ENCODE measurements around the gene UNC5B.

The UNC5B gene

GRCh38 chr10:71284544-71285179, 72.3 kb downstream of the UNC5B start:
- Histone ChIP-seq H3K4me1 (no peaks in the 10 kb centered on the region), H3K4me3 (ENCODE audit: low read depth, low read length) (no peak overlapping the region), H3K27me3 (ENCODE audit: control insufficient read depth, insufficient read depth, low read length) (no peaks in the 10 kb centered on the region), H3K9ac (no peak overlapping the region), H3K27ac (no peak overlapping the region), H2AFZ (no peak overlapping the region), H3K9me3 (ENCODE audit: control insufficient read depth, low read length) (no peaks in the 10 kb centered on the region), H3K4me2 (ENCODE audit: low read length) (no peak overlapping the region), H3K79me2 (no peaks in the 10 kb centered on the region), H3K36me3 (ENCODE audit: control insufficient read depth, insufficient read depth, low read length) (no peaks in the 10 kb centered on the region)
- no peak for TF ChIP-seq CTCF (IDR thresholded peaks at IDR 0.05)

GRCh38 chr10:71285180-71285545, 72.8 kb downstream of the UNC5B start:
- Histone ChIP-seq H2AFZ (no peak overlapping the region), H3K27ac (no peak overlapping the region), H3K9ac (no peak overlapping the region), H3K4me2 (ENCODE audit: low read length) (no peak overlapping the region), H3K4me1 (no peaks in the 10 kb centered on the region), H3K79me2 (no peaks in the 10 kb centered on the region), H3K27me3 (ENCODE audit: control insufficient read depth, insufficient read depth, low read length) (no peaks in the 10 kb centered on the region), H3K36me3 (ENCODE audit: control insufficient read depth, insufficient read depth, low read length) (no peaks in the 10 kb centered on the region), H3K4me3 (ENCODE audit: low read depth, low read length) (no peak overlapping the region), H3K9me3 (ENCODE audit: control insufficient read depth, low read length) (no peaks in the 10 kb centered on the region)
- TF ChIP-seq CTCF (IDR thresholded peaks at IDR 0.05) = peak; percentile 83

GRCh38 chr10:71285986-71286385, 73.6 kb downstream of the UNC5B start:
- no peaks in the 10 kb centered on the region for H3K27me3 ChIP-seq (ENCODE audit: control insufficient read depth, insufficient read depth, low read length)
- H3K9me3 ChIP-seq (ENCODE audit: control insufficient read depth, low read length) = no peaks in the 10 kb centered on the region
- no peak overlapping the region for H3K9ac ChIP-seq
- H3K79me2 ChIP-seq = no peaks in the 10 kb centered on the region
- H3K4me3 ChIP-seq (ENCODE audit: low read depth, low read length) = no peak overlapping the region
- H3K36me3 ChIP-seq (ENCODE audit: control insufficient read depth, insufficient read depth, low read length) = no peaks in the 10 kb centered on the region
- no peak overlapping the region for H2AFZ ChIP-seq
- no peak for TF ChIP-seq CTCF (IDR thresholded peaks at IDR 0.05)
- H3K4me1 ChIP-seq = no peaks in the 10 kb centered on the region
- H3K27ac ChIP-seq = no peak overlapping the region
- H3K4me2 ChIP-seq (ENCODE audit: low read length) = no peak overlapping the region

- no peak overlapping the region for H2AFZ ChIP-seq
- H3K27me3 ChIP-seq (ENCODE audit: control insufficient read depth, insufficient read depth, low read length) = no peaks in the 10 kb centered on the region
- no peak for TF ChIP-seq CTCF (IDR thresholded peaks at IDR 0.05)
- no peaks in the 10 kb centered on the region for H3K9me3 ChIP-seq (ENCODE audit: control insufficient read depth, low read length)
- H3K4me1 ChIP-seq = no peaks in the 10 kb centered on the region
- no peak overlapping the region for H3K4me3 ChIP-seq (ENCODE audit: low read depth, low read length)
- no peaks in the 10 kb centered on the region for H3K36me3 ChIP-seq (ENCODE audit: control insufficient read depth, insufficient read depth, low read length)
- H3K4me2 ChIP-seq (ENCODE audit: low read length) = no peak overlapping the region
- no peak overlapping the region for H3K9ac ChIP-seq
- H3K79me2 ChIP-seq = no peaks in the 10 kb centered on the region
- H3K27ac ChIP-seq = no peak overlapping the region
Measured at GRCh38 chr10:71286521-71287294, 74.3 kb downstream of the UNC5B start.

- Histone ChIP-seq H3K4me2 (ENCODE audit: low read length) (no peak overlapping the region), H3K27me3 (ENCODE audit: control insufficient read depth, insufficient read depth, low read length) (no peaks in the 10 kb centered on the region), H3K4me3 (ENCODE audit: low read depth, low read length) (no peak overlapping the region), H3K79me2 (no peaks in the 10 kb centered on the region), H3K9me3 (ENCODE audit: control insufficient read depth, low read length) (no peaks in the 10 kb centered on the region), H3K27ac (no peak overlapping the region), H3K9ac (no peak overlapping the region), H3K36me3 (ENCODE audit: control insufficient read depth, insufficient read depth, low read length) (no peaks in the 10 kb centered on the region), H3K4me1 (no peaks in the 10 kb centered on the region), H2AFZ (no peak overlapping the region)
- TF ChIP-seq CTCF (IDR thresholded peaks at IDR 0.05) = no peak
Measured at GRCh38 chr10:71287456-71287855, 75.1 kb downstream of the UNC5B start.
